ENCODE results near the gene DHPS. TPM values are rescaled to one million over a fixed set of nuclear protein-coding genes. Genes with fewer than 3 reads are reported as not detected.

DHPS gene
- total and polyA plus RNA-seq, 2 donors (not counting 1 experiment from before 2014, with no cell fraction given), result 187 to 204 TPM

- Mint-ChIP-seq H3K4me1 (peaks cover 25% of the 10 kb centered on the region), H3K9me3 (ENCODE audit: insufficient read depth) (no peaks in the 10 kb centered on the region), H3K27ac (no peak overlapping the region), H3K27me3 (no peaks in the 10 kb centered on the region), H3K4me3 (no peak overlapping the region)
- Histone ChIP-seq H3K9ac (ENCODE audit: low read length) (no peak overlapping the region), H3K9me3 (ENCODE audit: control extremely low read depth in 1 of 3, control insufficient read depth in 2 of 3, insufficient read depth in 1 of 3, low read length in 2 of 3) (no peaks in the 10 kb centered on the region), H3K27me3 (replicated peaks in 1 of 4; ENCODE audit: control extremely low read depth in 1 of 4, control insufficient read depth in 3 of 4, insufficient read depth in 4 of 4, low read length in 3 of 4) (no peaks in the 10 kb centered on the region), H3K4me2 (replicated peaks; ENCODE audit: low read depth, low read length, poor library complexity, severe bottlenecking) (no peak overlapping the region), H2AFZ (ENCODE audit: insufficient read depth, low read depth, low read length, poor library complexity, severe bottlenecking) (no peak overlapping the region), H3K4me3 (ENCODE audit: control extremely low read depth in 1 of 5, extremely low read depth in 1 of 5, insufficient read depth in 1 of 5, low read depth in 2 of 5, low read length in 4 of 5) (no peak overlapping the region), H3K36me3 (replicated peaks in 1 of 2; ENCODE audit: control extremely low read depth in 1 of 2, control insufficient read depth in 1 of 2, extremely low read depth in 1 of 2, insufficient read depth in 2 of 2, low read length in 1 of 2) (peaks cover 6 to 64% of the 10 kb centered on the region in 2 experiments), H3K4me1 (ENCODE audit: control insufficient read depth in 2 of 2, insufficient read depth in 2 of 2, low read length in 2 of 2) (peaks cover 11 to 18% of the 10 kb centered on the region in 2 donors), H3K79me2 (ENCODE audit: control insufficient read depth, insufficient read depth, low read length) (peaks cover 56% of the 10 kb centered on the region), H3K27ac (ENCODE audit: low read length in 2 of 2) (no peak overlapping the region), H4K20me1 (ENCODE audit: control insufficient read depth, insufficient read depth, low read length, poor library complexity, severe bottlenecking) (peaks cover 55% of the 10 kb centered on the region)
- TF ChIP-seq CTCF (IDR thresholded peaks at IDR 0.05), result no peak
- no peak for TF ChIP-seq EZH2 (IDR thresholded peaks at IDR 0.05; ENCODE audit: borderline replicate concordance, insufficient read depth, low read depth, low read length, poor library complexity, severe bottlenecking)
- ChIA-PET POLR2A (no interaction called here), CTCF (interaction anchor here (0.6 to 4.4 kb wide), 7 partner anchors 14 to 111 kb away, joined by 3 to 26 read pairs (median 6); partner anchors contain the start of gene FBXW9)
- 98% methylated on average over 6 of the region's 10 CpGs for WGBS (ENCODE audit: insufficient coverage)
- ATAC-seq (ENCODE audit: low read depth), result no peak
- DNase-seq, result no peak
- intact Hi-C loops (cut with micrococcal nuclease), result no loop called here
Observed at GRCh38 chr19:12675399-12675798, 6.3 kb downstream of the DHPS start.

GRCh38 chr19:12672744-12673143 lies 8.9 kb downstream of the DHPS start:
- no peaks in the 10 kb centered on the region for H3K9me3 Mint-ChIP-seq (ENCODE audit: insufficient read depth)
- no peak overlapping the region for H3K27ac Mint-ChIP-seq
- H3K27me3 Mint-ChIP-seq, result no peaks in the 10 kb centered on the region
- Histone ChIP-seq H2AFZ (ENCODE audit: insufficient read depth, low read depth, low read length, poor library complexity, severe bottlenecking) (no peak overlapping the region), H3K9me3 (ENCODE audit: control extremely low read depth in 1 of 3, control insufficient read depth in 2 of 3, insufficient read depth in 1 of 3, low read length in 2 of 3) (no peaks in the 10 kb centered on the region), H3K4me3 (ENCODE audit: control extremely low read depth in 1 of 5, extremely low read depth in 1 of 5, insufficient read depth in 1 of 5, low read depth in 2 of 5, low read length in 4 of 5) (no peak overlapping the region), H3K79me2 (ENCODE audit: control insufficient read depth, insufficient read depth, low read length) (peaks cover 59% of the 10 kb centered on the region), H3K36me3 (replicated peaks in 1 of 2; ENCODE audit: control extremely low read depth in 1 of 2, control insufficient read depth in 1 of 2, extremely low read depth in 1 of 2, insufficient read depth in 2 of 2, low read length in 1 of 2) (peaks cover 6 to 47% of the 10 kb centered on the region in 2 experiments), H3K9ac (ENCODE audit: low read length) (no peak overlapping the region), H4K20me1 (ENCODE audit: control insufficient read depth, insufficient read depth, low read length, poor library complexity, severe bottlenecking) (peaks cover 43% of the 10 kb centered on the region), H3K4me1 (ENCODE audit: control insufficient read depth in 2 of 2, insufficient read depth in 2 of 2, low read length in 2 of 2) (peaks cover 20 to 32% of the 10 kb centered on the region in 2 donors), H3K27ac (ENCODE audit: low read length in 2 of 2) (no peak overlapping the region), H3K27me3 (replicated peaks in 1 of 4; ENCODE audit: control extremely low read depth in 1 of 4, control insufficient read depth in 3 of 4, insufficient read depth in 4 of 4, low read length in 3 of 4) (no peaks in the 10 kb centered on the region), H3K4me2 (replicated peaks; ENCODE audit: low read depth, low read length, poor library complexity, severe bottlenecking) (no peak overlapping the region)
- ChIA-PET POLR2A (interaction anchor here (0.6 to 1.5 kb wide), 5 partner anchors 49 to 1216 kb away, joined by 3 to 6 read pairs (median 5); partner anchors contain the start of gene ZNF564), CTCF (interaction anchor here (0.5 to 5.7 kb wide), 19 partner anchors 9 to 175 kb away, joined by 3 to 82 read pairs (median 5); partner anchors contain the start of genes DHPS, TRIR, ZNF490 and ZNF791)
- ATAC-seq (ENCODE audit: low read depth), result no peak
- intact Hi-C loops (cut with micrococcal nuclease), result loop anchor here (1.0 kb wide), 2 partner anchors 32 to 108 kb away; no protein-coding TSS in a partner anchor
- H3K4me3 Mint-ChIP-seq, result no peak overlapping the region
- DNase-seq, result no peak
- WGBS (ENCODE audit: insufficient coverage), result 94% methylated on average over 2 of the region's 10 CpGs
- H3K4me1 Mint-ChIP-seq, result peaks cover 40% of the 10 kb centered on the region
- TF ChIP-seq EZH2 (IDR thresholded peaks at IDR 0.05; ENCODE audit: borderline replicate concordance, insufficient read depth, low read depth, low read length, poor library complexity, severe bottlenecking), result no peak
- no peak for TF ChIP-seq CTCF (IDR thresholded peaks at IDR 0.05)
